ENCODE results near the gene WBP2NL.

DNA sequence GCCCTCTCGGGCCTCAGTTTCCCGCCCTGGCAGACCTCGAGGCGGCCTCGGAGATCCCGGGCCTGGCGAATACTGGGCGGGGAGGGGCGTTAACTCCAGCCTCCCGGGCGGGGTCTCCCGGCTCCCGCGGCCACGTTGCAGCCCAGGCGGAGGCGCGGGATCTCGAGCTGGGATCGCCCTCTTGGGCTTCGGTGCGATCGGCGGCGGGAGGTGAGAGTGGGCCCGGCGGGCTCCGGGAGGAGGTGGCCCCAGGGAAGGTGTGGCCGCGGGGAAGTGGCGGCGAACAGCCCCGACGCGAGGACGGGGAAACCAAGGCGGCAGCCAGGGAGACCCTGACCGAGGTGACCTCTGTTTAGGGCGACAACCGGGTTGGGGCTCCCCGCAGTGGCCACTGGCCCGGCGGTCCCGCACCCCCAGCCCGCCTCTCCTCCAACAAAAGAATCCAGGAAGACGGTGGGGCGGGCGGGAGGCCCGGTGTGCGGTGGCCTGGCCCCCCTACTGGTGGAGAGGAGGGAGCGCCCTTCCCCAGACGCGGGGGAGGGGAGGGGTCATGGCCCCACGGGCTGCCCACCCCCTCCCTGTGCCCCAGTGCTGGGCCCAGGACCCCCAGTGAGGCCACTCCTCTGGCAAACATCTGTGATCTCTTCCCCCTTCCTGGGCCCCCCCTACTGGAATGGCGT, 75.7 kb downstream of the WBP2NL start, which contains the start of gene PHETA2:
- TF ChIP-seq CTCF (conservative IDR thresholded peaks at IDR 0.05), result no peak
- no peak for TF ChIP-seq ZFX (IDR thresholded peaks at IDR 0.05)
